ENCODE data around the gene TMX3.

TMX3 gene

DNA sequence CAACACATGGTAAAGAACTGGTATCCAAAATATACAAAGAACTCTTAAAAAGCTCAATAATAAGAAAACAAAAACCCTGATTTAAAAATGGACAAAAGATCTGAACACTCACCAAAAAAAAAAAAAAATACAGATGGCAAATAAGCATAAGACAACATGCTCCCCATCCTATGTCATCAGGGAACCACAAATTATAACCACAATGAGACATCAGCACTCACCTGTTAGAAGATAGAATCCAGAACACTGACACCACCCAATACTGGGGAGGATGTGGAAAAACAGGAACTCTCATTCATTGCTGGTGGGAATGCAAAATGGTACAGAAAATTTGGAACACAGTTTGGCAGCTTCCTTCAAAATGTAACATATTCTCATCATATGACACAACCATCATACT, 66.7 kb downstream of the TMX3 start:
- H3K4me3 ChIP-seq (replicated peaks; ENCODE audit: low read depth, low read length) = no peak overlapping the region
- no peak for DNase-seq (ENCODE audit: extremely low read depth, low read depth)
- TF ChIP-seq, protein P1, sequence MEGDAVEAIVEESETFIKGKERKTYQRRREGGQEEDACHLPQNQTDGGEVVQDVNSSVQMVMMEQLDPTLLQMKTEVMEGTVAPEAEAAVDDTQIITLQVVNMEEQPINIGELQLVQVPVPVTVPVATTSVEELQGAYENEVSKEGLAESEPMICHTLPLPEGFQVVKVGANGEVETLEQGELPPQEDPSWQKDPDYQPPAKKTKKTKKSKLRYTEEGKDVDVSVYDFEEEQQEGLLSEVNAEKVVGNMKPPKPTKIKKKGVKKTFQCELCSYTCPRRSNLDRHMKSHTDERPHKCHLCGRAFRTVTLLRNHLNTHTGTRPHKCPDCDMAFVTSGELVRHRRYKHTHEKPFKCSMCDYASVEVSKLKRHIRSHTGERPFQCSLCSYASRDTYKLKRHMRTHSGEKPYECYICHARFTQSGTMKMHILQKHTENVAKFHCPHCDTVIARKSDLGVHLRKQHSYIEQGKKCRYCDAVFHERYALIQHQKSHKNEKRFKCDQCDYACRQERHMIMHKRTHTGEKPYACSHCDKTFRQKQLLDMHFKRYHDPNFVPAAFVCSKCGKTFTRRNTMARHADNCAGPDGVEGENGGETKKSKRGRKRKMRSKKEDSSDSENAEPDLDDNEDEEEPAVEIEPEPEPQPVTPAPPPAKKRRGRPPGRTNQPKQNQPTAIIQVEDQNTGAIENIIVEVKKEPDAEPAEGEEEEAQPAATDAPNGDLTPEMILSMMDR (IDR thresholded peaks at IDR 0.05; ENCODE audit: low read depth, low read length, missing control alignments) = no peak

DNA sequence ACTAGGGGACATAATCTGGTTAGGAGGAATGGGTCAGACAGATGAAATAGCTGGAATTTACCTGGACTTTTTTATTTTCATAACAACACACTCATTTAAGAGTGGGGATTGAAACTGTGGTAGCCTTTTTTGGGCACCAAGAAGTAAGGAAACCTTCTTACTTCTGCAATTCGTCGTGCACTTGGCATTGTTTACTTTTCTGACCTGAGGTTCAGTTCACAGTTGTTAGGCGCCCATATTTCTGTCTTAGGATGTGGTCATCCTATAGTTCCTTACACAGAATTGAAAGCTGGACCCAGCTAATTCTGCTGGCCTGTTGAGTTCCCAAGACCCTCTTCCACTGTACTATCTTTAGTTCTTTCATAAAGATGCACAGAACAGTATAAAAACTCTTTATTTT, 72.9 kb downstream of the TMX3 start:
- DNase-seq (ENCODE audit: extremely low read depth, low read depth) = no peak
- H3K4me3 ChIP-seq (replicated peaks; ENCODE audit: low read depth, low read length) = no peak overlapping the region

DNA sequence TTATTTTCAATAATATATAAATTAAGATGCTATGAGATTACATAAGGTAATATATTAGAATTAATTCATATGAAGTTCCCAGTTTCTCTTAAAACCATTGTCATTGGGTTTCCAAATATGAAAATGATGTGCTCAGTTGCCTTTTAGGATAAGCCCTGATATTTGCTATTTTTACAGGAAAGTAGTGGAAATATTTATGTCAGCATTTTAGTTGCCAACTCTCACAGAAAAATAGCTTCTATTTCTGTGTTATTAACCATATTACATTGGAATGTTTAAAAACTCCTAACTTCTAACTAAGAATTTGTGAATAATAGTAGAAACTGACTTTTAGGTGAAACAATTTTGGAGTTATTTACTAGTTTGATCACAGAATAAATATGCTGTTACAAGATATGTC, 74.0 kb downstream of the TMX3 start:
- no peak for DNase-seq (ENCODE audit: extremely low read depth, low read depth)
- H3K4me3 ChIP-seq (replicated peaks; ENCODE audit: low read depth, low read length) = no peak overlapping the region
- TF ChIP-seq, protein P1 (IDR thresholded peaks at IDR 0.05; ENCODE audit: low read depth, low read length, missing control alignments) = no peak

More for the DNA sequence above, 72.9 kb downstream of the TMX3 start:
- TF ChIP-seq, protein P1 (IDR thresholded peaks at IDR 0.05; ENCODE audit: low read depth, low read length, missing control alignments) = no peak

DNA sequence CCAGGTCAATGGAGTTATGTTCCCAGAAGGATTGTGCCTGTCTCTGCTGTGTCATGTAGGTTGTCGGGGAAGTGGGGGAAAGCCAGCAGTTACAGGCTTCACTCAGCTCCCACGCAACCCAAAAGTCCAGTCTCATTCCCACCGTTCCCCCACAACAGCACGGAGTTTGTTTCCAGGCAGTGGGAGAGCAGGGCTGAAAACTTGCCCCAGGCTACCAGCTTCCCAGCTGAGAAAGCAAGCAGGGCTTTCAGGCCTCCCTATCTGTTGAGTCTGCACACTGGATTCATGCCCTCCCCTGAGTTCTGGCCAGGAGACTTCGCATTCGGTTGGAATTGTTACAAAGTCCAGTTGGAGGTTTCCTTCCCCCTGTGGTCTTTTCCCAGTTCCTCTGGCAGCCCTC, 76.3 kb downstream of the TMX3 start:
- no peak for DNase-seq (ENCODE audit: extremely low read depth, low read depth)
- H3K4me3 ChIP-seq (replicated peaks; ENCODE audit: low read depth, low read length) = no peak overlapping the region
- TF ChIP-seq, protein P1 (IDR thresholded peaks at IDR 0.05; ENCODE audit: low read depth, low read length, missing control alignments) = no peak

DNA sequence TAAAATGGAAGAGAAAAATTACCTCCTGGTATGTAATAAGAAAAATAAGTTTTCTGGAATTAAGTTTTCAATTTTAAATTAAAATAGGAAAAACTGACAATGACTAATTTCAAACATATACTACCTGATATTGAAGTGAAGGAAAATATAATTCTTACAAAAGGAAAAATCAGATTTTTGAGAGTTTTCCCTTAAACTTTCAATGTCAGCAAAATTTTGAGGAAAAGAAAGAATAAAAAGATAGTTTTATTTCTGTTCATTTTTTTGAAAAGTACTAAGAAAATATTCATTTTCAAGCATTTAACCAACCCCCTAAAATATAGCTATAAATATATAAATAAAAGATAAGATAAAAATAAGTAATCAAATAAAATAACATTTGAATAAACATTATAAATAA, 87.1 kb downstream of the TMX3 start:
- H3K4me3 ChIP-seq (replicated peaks; ENCODE audit: low read depth, low read length) = no peak overlapping the region
- TF ChIP-seq, protein P1 (IDR thresholded peaks at IDR 0.05; ENCODE audit: low read depth, low read length, missing control alignments) = no peak
- no peak for DNase-seq (ENCODE audit: extremely low read depth, low read depth)
